Forelimb muscle (tissue), 1 donor: ENCODE data around the gene CCDC60. TPM values are rescaled to one million over a fixed set of nuclear protein-coding genes. Genes with fewer than 3 reads are reported as not detected.

Experiments used
- DNase-seq: peaks from one replicate; pipeline ENCODE4 v3.0.0-alpha.2; 2013; ENCODE audit warnings: low read depth
- polyA plus RNA-seq: library from polyadenylated mRNA; unstranded; fragments of 120-200 nt; gene quantifications from one replicate; pipeline ENCODE4 v1.2.1, GENCODE V29; 2013; ENCODE audit not compliant: insufficient read length

CCDC60 gene, protein sequence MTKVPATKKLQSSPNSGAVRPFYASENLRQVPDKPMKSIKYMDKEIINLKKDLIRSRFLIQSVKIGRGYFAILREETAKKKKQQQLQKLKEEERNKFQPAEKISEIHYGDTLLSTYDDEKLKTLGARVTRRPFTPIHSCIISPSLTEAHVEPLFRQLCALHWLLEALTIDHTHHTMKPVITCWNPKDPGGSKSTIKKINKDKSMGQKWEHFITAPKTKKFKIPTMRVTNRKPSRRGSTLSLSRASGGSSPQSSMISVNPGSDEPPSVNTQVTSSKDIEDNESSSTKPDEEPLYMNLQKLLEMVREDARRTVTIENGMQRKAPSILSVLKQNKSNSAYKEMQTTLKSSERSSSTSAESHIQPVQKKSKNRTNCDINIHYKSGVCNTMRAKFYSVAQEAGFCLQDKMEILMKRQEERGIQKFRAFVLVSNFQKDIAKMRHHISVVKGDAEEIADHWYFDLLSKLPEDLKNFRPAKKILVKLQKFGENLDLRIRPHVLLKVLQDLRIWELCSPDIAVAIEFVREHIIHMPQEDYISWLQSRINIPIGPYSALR
- polyA plus RNA-seq = 0.09 TPM

DNA sequence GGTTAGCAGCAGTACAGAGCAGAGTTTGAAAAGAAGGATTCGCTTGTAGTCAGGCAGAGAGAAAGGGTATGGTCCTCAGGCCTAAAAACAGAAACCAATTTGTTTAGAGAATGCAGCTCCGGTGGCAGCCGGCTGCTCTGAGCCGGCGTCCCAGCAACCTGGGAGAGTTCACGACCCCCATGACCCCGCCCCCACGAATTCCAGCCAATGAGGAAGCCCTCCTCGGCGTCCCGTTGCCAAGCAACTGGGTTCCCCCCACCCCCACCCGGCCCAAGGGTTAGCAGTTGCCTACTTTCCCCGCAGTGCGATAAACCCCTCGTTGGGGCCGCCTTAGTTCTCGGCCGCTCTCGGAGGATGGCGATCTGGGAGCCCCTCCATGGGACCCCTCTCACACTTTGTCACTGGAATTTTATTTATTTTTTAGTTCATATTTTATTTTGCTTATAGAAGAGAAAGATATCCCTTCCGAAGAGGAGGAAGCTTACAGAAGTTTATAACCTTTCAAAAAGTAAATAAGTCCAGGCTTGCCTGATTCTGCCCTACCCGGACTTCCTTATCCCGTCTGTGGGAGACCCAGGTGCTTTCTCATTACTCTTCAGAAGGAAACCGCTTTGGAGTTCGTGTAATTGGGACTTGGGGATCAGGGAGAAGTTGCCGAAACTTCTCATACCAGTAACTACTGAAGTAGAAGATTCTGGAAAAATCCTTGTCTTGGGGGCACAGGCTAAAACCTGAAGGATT lies at the start of gene CCDC60:
TSS of gene CCDC60 (plus strand) at position 300 of the 741 bp plus-strand sequence. CDS start 448 bp downstream, outside the sequence.
- DNase-seq = no peak

DNA sequence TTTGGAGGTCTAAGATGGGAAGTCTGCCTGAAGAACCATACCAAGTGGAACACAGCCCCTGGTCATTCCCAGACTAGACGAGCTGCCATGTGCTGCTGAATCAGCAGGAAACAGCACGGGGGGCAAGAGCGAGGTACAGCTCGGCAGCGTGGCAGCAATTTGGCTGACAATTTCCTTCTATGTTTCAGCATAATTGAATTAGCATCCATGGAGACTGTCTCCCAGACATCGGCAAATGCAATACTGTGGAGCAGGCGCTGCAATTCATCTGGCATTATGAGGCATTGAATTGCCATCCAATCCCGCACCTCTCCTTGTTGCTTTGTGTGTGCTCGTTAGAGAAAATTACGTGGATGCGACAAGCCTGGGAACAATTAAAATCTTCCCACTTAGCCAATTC lies 46.0 kb upstream of the CCDC60 start:
- no peak for DNase-seq

DNA sequence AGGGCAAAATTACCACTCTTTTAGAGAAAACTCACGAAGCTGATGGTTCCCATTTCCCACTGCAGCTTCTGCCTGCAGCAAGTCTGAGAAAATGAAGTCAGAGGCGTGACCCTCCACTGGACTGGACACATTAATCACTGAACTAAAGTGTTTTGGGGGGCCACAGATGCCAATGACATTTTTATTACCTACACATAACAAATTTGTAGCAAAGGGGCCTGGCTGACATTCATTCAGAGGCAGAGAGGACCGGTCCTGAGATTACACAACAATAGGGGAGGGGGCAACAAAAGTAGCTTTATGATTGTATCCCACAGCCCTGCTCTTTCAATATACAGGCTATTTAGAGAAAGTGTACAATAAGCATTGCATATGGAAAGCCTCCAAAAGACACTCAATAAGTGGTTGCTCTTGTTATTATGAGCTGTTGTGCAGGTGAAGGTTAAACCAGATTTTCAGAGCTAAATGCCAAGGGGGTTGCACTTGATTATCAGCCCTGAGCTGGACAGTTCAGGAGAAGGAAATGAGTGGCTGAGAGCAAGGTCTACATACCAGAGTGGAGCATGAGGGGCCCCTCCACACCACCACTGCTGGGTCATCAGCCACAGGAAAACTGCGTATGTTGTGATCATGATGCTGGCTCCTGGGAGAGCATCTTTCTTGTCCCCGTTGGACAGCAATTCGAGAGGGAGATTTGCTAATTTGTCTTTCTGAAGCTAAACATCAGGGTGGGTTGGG lies 41.5 kb upstream of the CCDC60 start:
- DNase-seq = no peak

DNA sequence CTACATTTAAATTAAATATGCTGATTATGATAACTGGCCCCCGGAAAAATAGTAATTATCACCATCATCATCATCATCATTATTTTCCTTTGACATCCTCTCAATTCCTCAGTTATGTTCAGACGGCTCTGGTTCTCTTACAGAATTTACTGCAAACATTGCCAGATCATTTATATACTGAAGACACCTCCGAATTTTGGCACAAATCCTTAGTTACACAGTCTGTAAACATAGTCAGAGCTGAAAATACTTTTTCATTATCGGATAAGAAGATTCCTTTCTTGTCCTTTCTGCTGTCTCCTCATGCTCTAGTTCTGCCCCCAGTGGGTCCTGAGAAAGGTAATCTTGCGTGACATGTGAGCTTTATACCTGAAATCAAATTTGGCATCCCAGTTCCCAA lies 40.3 kb upstream of the CCDC60 start:
- no peak for DNase-seq

DNA sequence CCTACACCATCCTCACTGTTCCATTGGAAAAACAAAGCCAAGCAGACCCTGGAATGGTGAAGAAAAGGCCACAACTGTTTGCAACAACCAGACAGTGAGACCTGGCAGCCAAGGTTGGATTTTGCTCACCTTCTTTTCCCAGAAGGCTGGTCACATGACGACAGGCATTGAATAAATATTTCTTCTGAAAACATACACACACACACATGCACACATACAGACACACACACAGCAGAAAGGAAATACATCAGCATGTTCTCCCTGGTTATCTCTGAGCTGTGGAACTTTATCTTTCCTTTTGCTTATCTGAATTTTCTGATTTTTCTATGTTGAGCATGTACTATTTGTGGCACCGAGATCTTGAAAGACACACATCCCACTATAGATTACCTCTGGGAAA lies 38.0 kb upstream of the CCDC60 start:
- DNase-seq = no peak

DNA sequence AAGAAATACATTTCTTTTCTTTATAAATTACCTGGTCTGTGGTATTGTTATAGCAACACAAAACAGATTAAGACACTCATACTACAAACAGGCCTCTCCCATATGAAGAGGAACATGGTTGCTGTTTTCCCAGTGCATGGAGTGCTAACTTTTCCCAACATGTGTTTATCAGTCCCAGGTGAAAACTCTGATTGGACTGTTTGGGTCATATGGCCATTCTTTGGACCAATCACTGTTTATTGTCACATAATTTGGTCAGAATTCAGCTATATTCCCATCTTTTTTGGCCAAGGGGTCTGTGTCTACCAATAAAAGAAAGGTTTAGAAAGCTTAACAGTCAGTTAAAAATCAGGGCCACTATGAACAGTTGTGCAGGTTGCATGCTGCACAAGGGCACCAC lies 35.4 kb upstream of the CCDC60 start:
- DNase-seq = no peak

DNA sequence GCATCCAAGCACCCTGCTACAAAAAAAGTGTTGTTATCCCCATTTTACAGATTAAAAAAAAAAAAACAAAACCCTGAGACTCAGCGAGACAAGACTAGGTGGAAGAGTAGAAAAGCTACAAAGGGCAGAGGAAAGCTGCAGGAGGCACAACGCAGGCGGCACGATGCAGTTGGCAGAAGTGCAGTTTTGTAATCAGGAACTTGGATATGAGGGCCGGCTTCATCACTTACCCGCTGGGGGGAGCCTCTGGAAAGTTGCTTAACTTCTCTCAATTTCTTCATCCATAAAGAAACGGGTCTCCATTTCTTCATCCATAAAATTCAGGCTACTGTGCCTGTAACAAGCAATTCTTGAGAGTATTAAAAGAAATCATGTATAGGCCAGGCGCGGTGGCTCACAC lies 33.1 kb upstream of the CCDC60 start:
- no peak for DNase-seq

DNA sequence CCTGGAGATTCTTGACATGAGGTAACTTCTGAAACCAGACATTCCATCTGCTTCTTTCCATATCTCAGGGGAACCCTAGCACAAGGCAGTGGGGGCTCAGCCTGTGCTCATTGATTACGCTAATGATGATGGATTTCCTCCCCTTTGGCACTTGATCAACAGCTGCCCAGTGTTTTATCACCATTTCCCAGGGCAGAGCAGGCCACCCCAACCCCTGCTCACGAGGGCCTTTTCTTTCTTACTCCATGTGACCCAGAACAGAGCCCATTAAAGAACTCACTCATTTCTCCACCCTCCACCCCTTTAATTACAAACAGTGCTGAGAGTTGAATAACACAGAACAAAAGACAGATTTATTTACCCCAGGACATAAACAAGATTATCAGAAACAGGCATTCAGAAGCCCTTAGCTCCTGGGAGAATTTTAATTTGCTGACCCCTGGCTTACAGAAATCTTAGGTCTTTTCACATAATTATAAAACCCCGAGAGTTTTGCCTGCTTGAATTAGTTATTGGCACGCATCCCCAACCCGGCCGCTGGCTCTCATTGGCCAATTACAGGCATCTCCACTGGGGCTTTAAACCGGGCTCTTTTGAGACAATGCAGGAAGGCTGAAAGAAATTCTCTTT lies 32.0 kb upstream of the CCDC60 start:
- DNase-seq = no peak

DNA sequence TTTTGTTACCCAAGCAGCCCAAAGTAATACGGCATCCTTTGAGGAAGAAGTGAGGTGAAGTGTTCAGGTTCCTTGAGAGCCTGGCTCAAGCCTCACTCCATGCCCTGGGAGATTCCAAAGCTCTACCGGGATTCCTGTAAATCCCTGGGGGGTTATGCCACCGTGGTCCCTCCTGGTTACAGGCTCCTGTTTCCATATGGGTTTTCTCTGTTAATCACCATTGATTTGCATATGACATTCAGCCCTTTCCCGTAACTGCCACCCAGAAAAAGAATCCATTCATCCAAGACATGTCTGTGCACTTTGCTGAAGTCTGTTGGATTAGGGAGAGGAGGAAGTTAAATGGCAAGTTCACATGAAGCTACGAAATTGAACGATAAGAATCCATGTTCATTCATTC lies 27.9 kb upstream of the CCDC60 start:
- DNase-seq = no peak

DNA sequence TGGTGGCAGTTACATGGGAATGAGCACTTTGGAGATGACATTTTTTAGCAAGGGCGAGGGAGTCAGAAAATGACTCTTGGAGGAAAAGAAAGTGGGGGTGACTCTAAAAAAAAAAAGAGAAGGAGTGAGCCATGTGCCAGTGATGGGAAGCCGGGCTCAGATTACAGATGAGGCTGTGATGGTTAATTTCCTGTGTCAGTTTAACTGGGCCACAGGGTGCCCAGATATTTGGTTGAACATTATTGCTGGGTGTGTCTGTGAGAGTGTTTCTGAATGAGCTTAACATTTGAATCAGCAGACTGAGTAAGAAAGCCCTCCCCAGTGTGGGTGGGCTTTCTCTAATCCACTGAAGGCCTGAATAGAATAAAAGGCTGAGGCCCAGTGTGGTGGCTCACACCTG lies 26.8 kb upstream of the CCDC60 start:
- DNase-seq = no peak

DNA sequence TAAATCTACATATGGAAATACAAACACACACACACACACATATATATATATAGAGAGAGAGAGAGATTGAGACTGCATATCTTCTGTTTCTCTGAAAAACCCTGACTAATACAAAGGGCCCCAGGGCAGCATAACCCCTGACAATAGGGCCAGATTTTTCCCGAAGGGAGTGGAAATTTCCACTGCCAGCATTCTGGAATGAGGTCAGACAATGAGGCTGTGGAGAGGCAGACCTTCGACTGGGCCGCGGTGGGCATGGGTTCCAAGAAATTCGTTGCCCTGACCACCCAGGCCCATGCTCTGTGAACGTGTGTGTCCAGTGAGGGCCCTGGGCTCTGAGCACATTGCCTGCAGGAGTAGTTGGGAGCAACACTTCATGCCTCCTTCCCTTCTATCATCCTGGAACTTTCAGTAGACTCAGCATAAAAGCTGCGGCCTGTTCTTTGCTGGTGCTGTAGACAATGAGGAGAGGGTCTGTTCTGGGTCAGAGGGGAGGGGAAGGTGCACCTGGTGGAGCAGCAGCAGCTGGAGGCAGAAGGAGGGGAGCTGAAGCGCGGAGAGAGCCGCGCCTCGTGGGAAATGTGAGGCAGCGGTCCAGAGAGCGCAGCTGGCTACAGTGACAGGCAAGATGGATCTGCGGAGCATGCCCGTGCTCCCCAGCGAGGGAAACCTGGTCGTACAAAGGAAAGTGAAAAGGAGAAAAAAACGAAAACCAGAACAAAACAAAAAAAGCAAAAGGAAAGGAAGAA lies 25.6 kb upstream of the CCDC60 start:
- DNase-seq = peak; percentile 25

DNA sequence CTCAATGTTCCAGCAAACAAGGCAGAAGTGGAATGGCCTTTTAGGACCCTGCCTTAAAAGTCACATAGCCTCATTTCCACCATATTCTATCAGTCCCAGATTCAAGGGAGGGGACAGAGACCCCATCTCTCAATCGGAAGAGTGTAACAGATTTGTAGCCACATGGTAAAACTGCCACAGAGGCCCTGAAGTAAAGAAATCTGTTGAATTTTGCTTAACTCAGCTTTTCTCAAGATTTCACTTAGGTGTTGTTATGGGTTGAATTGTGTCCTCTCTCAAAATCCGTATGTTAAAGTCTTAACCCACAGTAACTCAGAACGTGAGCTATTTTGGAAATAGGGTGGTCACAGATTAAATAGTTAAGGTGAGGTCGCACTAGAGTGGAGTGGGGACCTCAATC lies 22.7 kb upstream of the CCDC60 start:
- no peak for DNase-seq

DNA sequence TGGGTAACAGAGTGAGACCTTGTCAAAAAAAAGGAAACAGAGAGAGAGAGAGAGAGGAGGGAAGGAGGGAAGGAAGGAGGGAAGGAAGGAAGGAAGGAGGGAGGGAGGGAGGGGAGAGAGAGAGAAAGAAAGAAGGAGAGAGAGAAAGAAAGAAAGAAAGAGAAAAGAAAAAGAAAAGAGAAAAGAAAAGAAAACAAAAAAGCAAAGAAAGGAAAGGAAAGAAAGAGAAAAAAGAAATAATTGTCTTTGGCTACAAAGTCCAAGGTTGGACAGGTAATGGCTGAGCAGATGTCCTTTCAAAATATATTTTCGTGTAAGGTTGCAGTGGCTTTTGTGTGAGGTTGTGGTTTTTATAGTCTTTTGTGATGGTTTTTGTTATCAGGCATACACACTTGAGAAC lies 21.6 kb upstream of the CCDC60 start:
- no peak for DNase-seq

DNA sequence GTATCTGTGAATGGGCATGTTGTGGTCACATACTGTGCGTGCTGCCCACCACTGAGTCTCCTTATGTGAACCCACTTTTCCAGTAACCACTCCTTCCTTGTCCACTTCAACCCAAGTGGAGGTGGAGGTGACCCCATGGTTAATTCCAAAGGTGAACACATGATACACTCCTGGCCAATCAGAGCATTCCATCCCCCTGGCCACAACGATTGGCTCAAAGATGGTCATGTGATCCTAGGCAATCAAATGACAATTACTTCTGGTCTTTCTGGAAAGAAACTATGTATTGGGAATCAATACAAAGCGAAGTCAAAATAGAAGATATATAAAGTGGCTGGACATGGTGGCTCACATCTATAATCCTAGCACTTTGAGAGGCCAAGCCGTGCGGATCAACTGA lies 20.2 kb upstream of the CCDC60 start:
- no peak for DNase-seq

DNA sequence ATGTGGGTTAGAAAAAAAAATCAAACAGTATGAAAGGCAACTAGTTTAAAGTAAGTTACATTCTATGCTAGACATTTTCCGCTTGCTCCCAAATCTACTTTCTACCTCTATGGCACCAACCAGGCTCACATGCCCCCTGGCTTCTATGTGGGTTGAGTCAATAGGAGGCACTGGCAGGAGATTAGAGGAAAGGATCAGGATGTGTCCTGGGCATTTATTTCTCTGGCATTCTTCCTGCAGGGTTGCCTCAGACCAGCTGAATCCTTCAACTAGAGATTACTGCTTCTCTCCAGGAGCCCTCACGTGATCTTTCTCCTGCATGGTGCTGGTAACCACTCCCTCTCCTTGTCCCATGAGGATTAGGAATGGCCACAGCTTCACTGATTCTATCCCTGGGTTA lies 14.9 kb upstream of the CCDC60 start:
- DNase-seq = no peak

DNA sequence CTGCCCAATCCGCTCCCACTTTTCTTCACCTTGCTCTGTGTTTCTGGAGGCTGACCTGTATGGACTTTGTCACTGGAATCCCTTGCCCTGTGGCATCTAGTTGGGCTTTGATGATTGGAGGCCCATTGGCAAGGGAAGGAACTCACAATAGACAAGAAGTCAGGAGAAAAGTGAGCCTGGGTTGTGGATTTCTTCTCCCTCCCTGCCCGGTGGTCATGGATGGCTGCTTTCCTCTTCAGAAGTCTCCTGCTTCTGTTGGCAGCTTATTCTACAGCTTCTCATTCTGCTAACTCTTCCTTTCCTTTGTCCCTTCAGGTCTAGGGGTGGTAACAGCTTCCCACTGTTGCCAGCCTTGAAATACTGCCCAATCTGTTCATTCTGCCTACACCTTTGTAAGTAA lies 13.9 kb upstream of the CCDC60 start:
- DNase-seq = no peak

DNA sequence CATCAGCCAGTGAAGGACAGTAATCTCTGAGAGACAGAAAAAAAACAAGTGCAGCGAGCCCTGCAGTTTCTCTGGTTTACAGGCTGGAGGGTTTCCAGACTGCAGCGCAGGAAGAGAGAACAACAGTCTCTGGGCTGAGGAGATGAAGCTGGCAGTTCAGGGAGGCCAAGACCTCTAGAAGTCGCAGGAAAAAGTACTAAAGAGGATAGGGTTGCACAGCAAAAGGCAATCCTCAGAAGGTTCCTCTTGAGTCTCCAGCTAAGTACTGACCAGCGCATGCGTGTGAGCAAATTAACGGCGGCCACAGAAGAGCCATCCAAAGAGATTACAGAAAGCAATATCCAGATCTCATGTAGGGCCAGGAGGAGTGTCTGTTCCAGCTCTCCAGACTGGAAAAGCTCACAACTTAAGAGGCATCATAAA lies 12.2 kb upstream of the CCDC60 start:
- no peak for DNase-seq

DNA sequence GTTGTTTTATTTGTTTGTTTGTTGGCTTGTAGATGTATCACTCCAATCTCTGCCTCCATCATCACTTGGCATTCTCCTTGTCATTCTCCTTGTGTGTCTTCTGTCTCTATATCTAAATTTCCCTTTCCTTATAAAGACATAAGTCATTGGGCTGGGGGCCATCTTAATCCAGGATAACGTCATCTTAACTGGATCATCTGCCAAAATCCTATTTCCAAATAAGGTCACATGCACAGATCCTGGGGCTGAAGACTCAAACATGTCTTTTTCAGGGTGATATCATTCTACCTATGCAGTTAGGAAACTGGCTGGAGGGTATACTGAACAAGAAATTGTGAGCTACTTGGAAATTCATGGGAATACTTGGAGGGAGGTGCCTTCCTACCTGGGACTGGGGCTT lies 8.7 kb upstream of the CCDC60 start:
- DNase-seq = no peak

DNA sequence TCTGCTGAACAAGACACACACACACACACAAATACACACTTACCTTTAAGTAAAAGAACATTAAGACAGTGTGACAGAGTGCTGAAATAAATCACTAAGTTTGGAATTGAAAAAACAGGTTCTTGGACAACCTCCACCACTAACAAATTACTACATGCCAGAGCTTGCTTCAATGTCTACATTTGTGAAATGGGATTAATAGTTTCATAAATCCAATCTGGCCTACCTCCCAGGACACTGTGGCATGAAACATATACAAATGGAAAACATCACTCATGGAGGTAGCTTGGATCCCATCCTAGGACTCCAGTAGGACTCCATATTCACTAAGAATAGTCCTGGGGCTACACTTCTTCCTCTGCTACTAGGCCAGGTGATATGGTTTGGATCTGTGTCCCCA lies 8.2 kb upstream of the CCDC60 start:
- DNase-seq = no peak

DNA sequence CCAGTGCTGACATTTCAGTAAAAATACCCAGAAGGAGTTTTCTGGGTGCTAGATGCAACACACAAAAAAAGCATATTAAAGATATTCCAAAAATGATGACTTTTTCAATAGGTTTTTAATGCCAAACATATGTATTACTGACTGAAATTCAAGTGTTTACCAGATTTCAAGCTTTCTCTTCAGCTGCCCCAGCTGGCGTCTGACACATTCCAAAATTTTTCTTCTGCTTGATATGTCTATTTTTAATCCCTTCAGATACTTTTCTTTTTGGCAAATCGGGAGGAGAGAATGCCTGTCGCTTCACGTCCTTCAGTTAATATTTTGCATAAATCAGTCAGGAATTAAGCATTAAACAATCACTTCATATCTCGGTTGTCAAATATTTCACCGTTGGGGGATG lies 7.1 kb upstream of the CCDC60 start:
- DNase-seq = peak; percentile 14

DNA sequence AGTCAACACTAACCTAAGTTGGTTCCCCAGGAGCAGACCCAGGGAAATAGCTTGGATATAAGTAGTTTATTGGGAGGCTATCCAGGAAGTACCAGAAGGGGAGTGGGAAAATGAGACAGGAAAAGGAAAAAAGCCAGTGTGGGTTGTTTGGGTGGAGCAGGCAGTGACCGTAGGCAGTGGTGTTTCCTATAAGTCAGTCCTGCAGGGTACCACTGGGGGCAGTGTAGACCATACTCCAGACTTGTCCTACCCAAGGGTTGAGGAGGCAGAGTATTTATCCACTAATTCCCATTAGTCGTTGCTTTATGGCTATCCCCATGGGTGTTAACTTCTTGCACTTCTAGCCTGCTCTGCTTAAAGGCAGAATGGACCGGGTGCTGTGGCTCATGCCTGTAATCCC lies 6.4 kb upstream of the CCDC60 start:
- no peak for DNase-seq
